ENCODE results near the gene TUBE1.
A peak's percentile ranks its signal among the peaks of the same experiment; 100 is the strongest.

Gene TUBE1

GRCh38 chr6:112032728-112033127 is 54.6 kb downstream of the TUBE1 start:
- DNase-seq: no peak

GRCh38 chr6:112031960-112032359 is 55.3 kb downstream of the TUBE1 start:
- DNase-seq: no peak

GRCh38 chr6:112030961-112031660 is 56.2 kb downstream of the TUBE1 start:
- no peak for DNase-seq

- no peak for DNase-seq
These were observed 56.9 kb downstream of the TUBE1 start for GRCh38 chr6:112030206-112030960.

- peak; percentile 56 for DNase-seq
These were observed 58.0 kb downstream of the TUBE1 start for GRCh38 chr6:112029045-112029822.

- no peak for DNase-seq
These were observed 59.2 kb downstream of the TUBE1 start for GRCh38 chr6:112027942-112028674.

- DNase-seq: no peak
These were observed 60.3 kb downstream of the TUBE1 start for GRCh38 chr6:112026933-112027332.

- no peak for DNase-seq
These were observed 62.8 kb downstream of the TUBE1 start for GRCh38 chr6:112024464-112024863.

GRCh38 chr6:112022749-112023148 is 64.5 kb downstream of the TUBE1 start:
- no peak for DNase-seq

- DNase-seq: no peak
These were observed 65.5 kb downstream of the TUBE1 start for GRCh38 chr6:112021691-112022310.
